ENCODE data around the gene PI4KB.
"Not testable (repeated sequence)": the region's sequence is repeated elsewhere in the genome, so short reads cannot be mapped to it uniquely, and the experiment has no call there.

The PI4KB gene

DNA sequence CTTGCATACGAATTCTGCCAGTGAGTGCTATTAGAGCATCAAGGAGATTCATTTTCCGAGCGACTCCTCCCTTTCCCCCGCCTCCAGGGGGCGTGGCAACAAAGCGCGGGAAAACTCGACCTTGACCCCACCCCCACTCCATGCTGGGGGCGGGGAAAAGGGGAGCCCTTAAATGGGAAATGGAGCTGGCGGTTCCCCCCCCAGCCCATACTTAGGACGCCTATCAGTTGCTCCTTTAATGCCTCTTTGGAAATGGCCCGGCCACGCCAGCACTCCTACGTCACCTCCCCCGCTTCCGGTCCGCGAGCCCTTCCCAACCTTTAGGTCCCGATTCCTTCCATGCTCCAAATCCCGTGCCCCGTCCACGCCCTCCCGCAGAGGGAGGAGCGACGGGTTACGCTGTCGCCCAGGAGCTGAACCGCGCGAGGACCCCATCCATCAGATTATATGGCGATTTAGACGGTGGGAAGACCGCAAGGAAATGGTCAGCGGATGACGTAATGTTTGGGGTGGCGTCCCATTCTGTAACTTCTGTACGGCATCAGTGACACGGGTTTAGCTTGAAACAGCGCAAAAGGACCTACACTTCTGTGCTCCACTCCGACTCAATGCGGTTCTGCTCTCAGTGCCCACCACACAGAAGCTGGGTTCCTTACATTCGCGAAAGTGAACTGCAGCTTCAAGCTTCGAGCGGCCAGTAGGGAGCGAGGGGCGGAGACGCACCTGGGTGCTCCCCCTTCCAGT lies 45.8 kb downstream of the PI4KB start:
- DNase-seq (ENCODE audit: low spot score): peak; percentile 97

- no peak for DNase-seq (ENCODE audit: low spot score)
These were observed 50.0 kb downstream of the PI4KB start for GRCh38 chr1:151277249-151277648.

DNA sequence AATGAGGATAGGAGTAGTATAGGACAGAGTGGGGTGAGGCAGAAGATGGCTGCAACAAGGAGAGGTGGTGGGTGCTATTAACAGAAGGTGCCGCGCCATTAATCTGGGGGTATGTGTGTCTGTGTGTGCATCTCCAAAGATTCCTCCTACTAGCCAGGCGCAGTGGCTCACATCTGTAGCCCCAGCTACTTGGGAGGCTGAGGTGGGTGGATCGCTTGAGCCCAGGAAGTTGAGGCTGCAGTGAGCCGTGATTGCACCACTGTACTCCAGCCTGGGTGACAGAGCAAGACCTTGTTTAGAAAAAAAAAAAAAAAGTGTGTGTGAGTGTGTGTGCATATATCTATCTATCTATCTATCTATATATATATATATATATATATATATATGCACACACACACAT lies 51.9 kb downstream of the PI4KB start:
- not testable (repeated sequence) for DNase-seq (ENCODE audit: low spot score)

DNA sequence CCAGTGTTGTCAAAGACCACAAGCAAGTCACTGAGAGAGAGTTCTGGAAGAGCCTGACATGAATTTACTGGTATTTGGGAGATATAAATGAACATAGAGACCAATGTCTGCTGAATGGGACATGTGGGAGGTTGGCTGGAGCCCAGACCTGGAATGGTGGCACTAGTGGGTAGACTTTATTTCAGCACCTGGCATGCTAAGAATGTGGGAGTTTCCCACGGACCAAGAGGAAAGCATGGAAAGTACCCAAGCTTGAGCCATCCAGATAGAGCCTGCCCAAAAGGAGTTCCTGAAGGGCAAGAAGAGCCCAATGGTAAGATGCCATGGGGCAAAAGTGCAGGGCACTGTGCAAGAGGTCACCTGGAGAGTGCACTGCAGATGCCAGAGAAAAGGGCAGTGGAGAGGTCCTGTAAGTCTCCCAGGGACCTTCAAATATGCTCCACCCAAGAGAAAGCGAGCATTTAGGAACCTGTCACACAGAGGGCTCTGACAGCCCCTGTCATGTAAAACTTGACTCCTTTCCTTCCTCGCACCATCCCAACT lies 53.2 kb downstream of the PI4KB start:
- DNase-seq (ENCODE audit: low spot score): no peak

GRCh38 chr1:151267760-151268159 lies 59.5 kb downstream of the PI4KB start:
- no peak for DNase-seq (ENCODE audit: low spot score)

- no peak for DNase-seq (ENCODE audit: low spot score)
These were observed 60.4 kb downstream of the PI4KB start for GRCh38 chr1:151266821-151267220.

- no peak for DNase-seq (ENCODE audit: low spot score)
These were observed 60.9 kb downstream of the PI4KB start for GRCh38 chr1:151266315-151266714.

GRCh38 chr1:151265446-151266236 lies 61.6 kb downstream of the PI4KB start:
- DNase-seq (ENCODE audit: low spot score): no peak

DNA sequence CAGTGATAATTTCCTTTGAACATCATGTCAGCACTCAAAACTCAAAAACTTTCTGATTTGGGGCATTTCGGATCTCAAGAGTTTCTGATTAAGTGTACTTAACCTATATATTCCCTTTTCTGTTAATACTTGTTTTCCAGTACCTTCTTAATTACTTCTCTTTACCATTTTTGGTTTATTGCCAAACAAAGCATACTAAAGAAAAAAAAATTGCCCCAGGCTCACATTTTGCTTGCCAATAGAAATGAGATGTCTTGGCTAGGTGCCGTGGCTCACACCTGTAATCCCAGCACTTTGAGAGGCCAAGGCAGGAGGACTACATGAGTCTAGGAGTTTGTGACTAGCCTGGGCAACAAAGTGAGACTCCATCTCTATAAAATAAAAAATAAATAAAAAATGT lies 67.9 kb downstream of the PI4KB start:
- no peak for DNase-seq (ENCODE audit: low spot score)

GRCh38 chr1:151255381-151255780 lies 71.8 kb downstream of the PI4KB start:
- DNase-seq (ENCODE audit: low spot score): no peak

DNA sequence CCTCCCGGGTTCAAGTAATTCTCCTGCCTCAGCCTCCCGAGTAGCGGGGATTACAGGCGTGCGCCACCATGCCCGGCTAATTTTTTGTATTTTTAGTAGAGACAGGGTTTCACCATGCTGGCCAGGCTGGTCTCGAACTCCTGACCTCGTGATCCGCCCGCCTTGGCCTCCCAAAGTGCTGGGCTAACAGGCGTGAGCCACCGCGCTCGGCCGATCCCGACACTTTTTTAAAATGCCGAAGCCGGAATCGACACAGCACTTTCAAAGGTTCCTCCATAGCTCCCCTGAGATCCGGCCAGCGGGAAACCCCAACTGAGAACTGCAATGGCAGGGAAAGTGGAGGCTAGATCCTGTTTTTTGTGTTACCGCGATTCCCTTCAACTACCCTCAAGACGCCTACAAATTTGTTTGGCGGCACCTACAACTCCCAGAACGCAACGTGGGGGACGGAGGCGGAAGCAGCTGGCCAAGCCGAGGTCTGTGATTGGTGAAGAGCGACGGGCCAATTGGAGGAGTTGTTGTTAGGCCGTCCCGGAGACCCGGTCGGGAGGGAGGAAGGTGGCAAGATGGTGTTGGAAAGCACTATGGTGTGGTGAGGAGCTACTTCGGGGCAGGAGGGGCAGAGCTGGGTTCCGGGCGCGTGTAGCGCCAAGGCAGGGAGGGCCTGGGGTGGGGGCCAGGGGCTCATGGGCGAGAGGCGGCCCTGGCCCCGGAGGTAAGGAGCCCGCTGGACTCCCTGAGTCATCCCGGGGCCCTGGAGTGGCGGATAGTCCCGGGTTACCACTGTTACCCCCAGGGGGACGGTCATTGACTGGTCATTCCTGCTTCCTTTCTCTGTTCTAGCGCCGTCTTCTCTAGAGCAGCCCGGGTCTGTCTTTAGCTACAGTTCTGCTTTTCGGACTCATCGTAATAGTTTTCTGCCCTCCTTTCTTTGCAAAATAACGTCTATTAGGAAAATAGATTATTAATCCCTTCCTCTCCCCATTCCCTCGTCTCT lies 72.7 kb downstream of the PI4KB start, which contains the start of gene PSMD4:
TSS of gene PSMD4 (plus strand) at position 518 of the 997 bp plus-strand sequence. CDS start at position 567, 49 bp downstream.
- peak; percentile 96 for DNase-seq (ENCODE audit: low spot score)

DNA sequence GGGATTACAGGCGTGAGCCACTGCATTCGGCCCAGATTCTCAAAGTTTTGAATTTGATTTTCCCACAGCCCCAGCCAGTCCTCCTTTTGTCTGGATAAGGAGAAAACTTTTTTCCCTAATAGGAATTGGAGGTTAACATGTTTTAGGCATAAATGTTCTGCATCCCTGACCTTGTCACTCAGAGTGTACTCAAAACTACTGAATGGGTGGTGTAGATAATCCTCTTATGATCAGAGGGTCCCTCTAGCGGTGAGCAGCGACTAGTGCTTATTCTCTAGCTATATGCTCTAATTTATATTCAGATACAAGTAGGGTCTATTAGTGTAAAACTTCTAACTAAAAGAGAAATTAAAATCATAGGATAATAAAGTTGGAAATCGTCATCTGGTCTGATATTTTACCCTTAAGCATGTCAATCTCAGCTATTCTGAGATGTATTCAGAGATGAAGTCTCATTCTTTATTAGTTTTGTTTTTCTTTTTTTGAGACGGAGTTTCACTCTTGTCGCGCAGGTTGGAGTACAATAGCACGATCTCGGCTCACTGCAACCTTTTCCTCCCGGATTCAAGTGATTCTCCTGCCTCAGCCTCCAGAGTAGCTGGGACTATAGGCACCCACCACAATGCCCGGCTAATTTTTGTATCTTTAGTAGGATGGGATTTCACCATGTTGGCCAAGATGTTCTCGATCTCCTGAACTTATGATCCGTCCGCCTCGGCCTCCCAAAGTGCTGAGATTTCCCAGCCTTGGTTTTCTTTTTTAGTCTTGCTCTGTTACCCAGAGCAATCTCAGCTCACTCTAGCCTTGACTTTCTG lies 75.4 kb downstream of the PI4KB start:
- DNase-seq (ENCODE audit: low spot score): peak; percentile 76

DNA sequence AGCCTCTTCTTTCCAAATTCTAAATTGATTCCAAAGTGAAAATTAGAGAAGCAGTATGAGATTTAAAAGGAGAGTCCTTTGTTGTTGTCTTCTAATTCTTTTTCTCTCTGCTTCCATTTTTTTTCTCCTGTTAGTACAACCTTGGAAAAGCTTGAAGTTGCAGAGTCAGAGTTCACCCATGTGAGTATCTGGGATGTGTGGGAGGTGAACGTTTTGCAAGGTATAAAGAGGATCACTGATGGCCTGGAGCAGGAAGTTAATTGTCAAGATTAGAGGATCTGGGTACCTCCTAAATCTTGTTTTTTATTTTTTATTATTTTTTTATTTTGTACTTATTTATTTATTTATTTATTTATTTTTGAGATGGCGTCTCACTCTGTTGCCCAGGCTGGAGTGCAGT lies 80.4 kb downstream of the PI4KB start:
- DNase-seq (ENCODE audit: low spot score): no peak

GRCh38 chr1:151243683-151244216 lies 83.5 kb downstream of the PI4KB start:
- DNase-seq (ENCODE audit: low spot score): no peak

DNA sequence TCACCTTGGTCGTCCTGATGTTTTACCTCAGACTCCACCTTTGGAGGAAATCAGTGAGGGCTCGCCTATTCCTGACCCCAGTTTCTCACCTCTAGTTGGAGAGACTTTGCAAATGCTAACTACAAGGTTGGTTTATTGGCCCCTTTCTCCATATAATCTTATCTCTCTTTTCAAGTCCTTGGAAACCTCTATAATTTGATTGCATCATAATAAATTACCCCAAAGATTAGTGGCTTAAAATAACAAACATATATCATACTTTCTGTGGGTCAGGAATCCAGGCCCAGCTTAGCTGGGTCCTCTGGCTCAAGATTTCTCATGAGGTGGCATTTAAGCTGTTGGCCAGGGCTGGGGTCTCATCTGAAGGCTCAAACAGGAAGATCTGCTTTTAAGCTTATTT lies 84.8 kb downstream of the PI4KB start:
- DNase-seq (ENCODE audit: low spot score): no peak

Measured in globus pallidus (tissue), 1 donor.